GM23248 (cell line): Measurements from ENCODE around the gene CHRNG. TPM values are rescaled to one million over a fixed set of nuclear protein-coding genes. Genes with fewer than 3 reads are reported as not detected.
"Not testable (repeated sequence)": the region's sequence is repeated elsewhere in the genome, so short reads cannot be mapped to it uniquely, and the experiment has no call there.

ENCODE experiments used
- DNase-seq: peaks from one replicate; pipeline ENCODE4 v3.0.0-alpha.2; 2015
- H2AFZ ChIP-seq: fragments of 200-600 bp; sonication (generic); 2 replicates; pipeline ENCODE4 v1.6.1; 2016; ENCODE audit warnings: antibody characterized with exemption
- H3F3A ChIP-seq: fragments of 200-600 bp; sonication (generic); 2 replicates; pipeline ENCODE4 v1.6.1; 2016; ENCODE audit warnings: mild to moderate bottlenecking, antibody characterized with exemption, mixed run types; ENCODE audit not compliant: insufficient read depth
- H3K27ac ChIP-seq: fragments of 200-600 bp; sonication (generic); 2 replicates; pipeline ENCODE4 v1.5.1; 2016; ENCODE audit warnings: mild to moderate bottlenecking
- H3K27me3 ChIP-seq: fragments of 200-600 bp; sonication (generic); replicated peaks from 2 replicates; pipeline ENCODE4 v1.6.1; 2016; ENCODE audit warnings: mild to moderate bottlenecking; ENCODE audit not compliant: insufficient read depth
- H3K36me3 ChIP-seq: fragments of 200-600 bp; sonication (generic); 2 replicates; pipeline ENCODE4 v1.6.1; 2016; ENCODE audit warnings: low read depth, mild to moderate bottlenecking
- H3K4me1 ChIP-seq: fragments of 200-600 bp; sonication (generic); 2 replicates; pipeline ENCODE4 v1.6.1; 2016; ENCODE audit warnings: mild to moderate bottlenecking; ENCODE audit not compliant: insufficient read depth
- H3K4me2 ChIP-seq: fragments of 200-600 bp; sonication (generic); one replicate; pipeline ENCODE4 v1.6.1; 2016; ENCODE audit warnings: mild to moderate bottlenecking; ENCODE audit not compliant: unreplicated experiment
- H3K4me3 ChIP-seq: fragments of 200-600 bp; sonication (generic); 2 replicates; pipeline ENCODE4 v1.5.1; 2016; ENCODE audit warnings: mild to moderate bottlenecking
- H3K79me2 ChIP-seq: fragments of 200-600 bp; sonication (generic); 2 replicates; pipeline ENCODE4 v1.6.1; 2016; ENCODE audit warnings: mild to moderate bottlenecking; ENCODE audit not compliant: insufficient read depth
- H3K9ac ChIP-seq: fragments of 200-600 bp; sonication (generic); 2 replicates; pipeline ENCODE4 v1.6.1; 2016; ENCODE audit warnings: mild to moderate bottlenecking
- H3K9me2 ChIP-seq: fragments of 200-600 bp; sonication (generic); 2 replicates; pipeline ENCODE4 v1.6.1; 2016; ENCODE audit warnings: mixed run types, mild to moderate bottlenecking, moderate library complexity; ENCODE audit not compliant: insufficient read depth
- H3K9me3 ChIP-seq: fragments of 200-600 bp; sonication (generic); one replicate; pipeline ENCODE4 v1.6.1; 2017; ENCODE audit warnings: low read depth
- H4K20me1 ChIP-seq: fragments of 200-600 bp; sonication (generic); 2 replicates; pipeline ENCODE4 v1.6.0; 2016; ENCODE audit not compliant: insufficient read depth
- EZH2 ChIP-seq: fragments of 200-600 bp; sonication (generic); IDR thresholded peaks from 2 replicates; pipeline ENCODE4 v1.6.1; 2018; ENCODE audit warnings: antibody characterized with exemption, mild to moderate bottlenecking; ENCODE audit not compliant: insufficient read depth, poor library complexity, severe bottlenecking
- EZH2phosphoT487 ChIP-seq: fragments of 200-600 bp; sonication (generic); IDR thresholded peaks from 2 replicates; pipeline ENCODE4 v1.6.1; 2018; ENCODE audit warnings: antibody characterized with exemption, moderate library complexity, mild to moderate bottlenecking, low read depth; ENCODE audit not compliant: insufficient read depth
- WGBS, 2 experiments: methylation state at CpG; one replicate each; pipeline ENCODE4 v1.1.6; 2015 to 2017; ENCODE audit warnings: low lambda C conversion rate in 2 of 2, low coverage in 1 of 2; ENCODE audit errors: missing lambda C conversion rate in 2 of 2; 5-methylcytosine and 5-hydroxymethylcytosine counted together
- in situ Hi-C: fragments of 300-500 bp; cut with MboI; formaldehyde crosslinking; loops from 2 replicates; pipeline ENCODE4 v1.15.0; 2020
- polyA plus RNA-seq: library from polyadenylated mRNA; unstranded; fragments of >200 nt; fragmentation: Nextera tagmentation; extraction: Ambion mirVana; gene quantifications from 2 replicates; pipeline ENCODE4 v1.2.1, GENCODE V29; 2016
- total RNA-seq: library from RNA; depleted of rRNA; stranded (reverse); fragments of >200 nt; shearing (Covaris generic); gene quantifications from 2 replicates; pipeline ENCODE4 v1.2.3, GENCODE V29; 2014

CHRNG gene
- total and polyA plus RNA-seq, 2 experiments from 2014 or later, result not detected

DNA sequence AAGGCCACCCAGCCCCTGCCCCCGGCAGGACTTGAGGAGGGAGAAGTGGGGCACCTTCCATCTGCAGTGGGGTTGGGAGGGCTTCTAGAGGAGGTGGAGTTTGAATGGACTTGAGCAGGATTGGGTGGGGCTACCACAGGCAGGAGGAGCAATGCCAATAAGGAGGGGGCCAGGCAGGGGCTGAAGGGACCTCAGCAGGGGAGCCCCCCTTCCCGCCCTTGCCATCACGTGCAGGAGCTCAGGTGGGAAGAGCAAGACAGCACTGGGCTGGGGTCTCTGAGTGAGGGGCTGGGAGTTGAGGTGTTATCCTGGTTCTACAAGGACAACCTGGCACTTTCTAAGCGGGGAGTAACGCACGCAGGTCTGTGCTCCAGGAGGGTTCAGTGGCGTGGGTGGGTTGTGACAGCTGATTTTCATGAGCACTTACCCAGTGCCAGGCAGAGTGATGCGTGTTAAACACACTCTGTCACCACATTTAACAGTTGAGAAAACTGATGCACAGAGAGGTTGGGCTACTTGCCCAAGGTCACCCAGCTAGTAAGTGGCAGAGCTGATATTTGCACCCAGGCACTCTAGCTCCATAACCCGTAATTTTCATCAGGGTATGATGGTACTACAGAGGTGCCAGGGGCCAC, 8.7 kb upstream of the CHRNG start:
- WGBS, 2 experiments, result 27 to 29% methylated on average over 9 of the region's 9 CpGs
- DNase-seq, result no peak
- H3K9ac ChIP-seq, result no peak overlapping the region
- H2AFZ ChIP-seq, result no peak overlapping the region
- no peaks in the 10 kb centered on the region for H3F3A ChIP-seq
- TF ChIP-seq EZH2phosphoT487 (no peak), EZH2 (no peak)
- in situ Hi-C loops, result loop anchor here (25.0 kb wide), 1 partner anchor 618 kb away; no protein-coding TSS in a partner anchor
- H3K27ac ChIP-seq, result no peak overlapping the region
- no peaks in the 10 kb centered on the region for H3K27me3 ChIP-seq
- H4K20me1 ChIP-seq, result no peaks in the 10 kb centered on the region
- no peak overlapping the region for H3K4me2 ChIP-seq
- H3K9me3 ChIP-seq, result no peaks in the 10 kb centered on the region
- H3K79me2 ChIP-seq, result no peaks in the 10 kb centered on the region
- no peaks in the 10 kb centered on the region for H3K9me2 ChIP-seq
- no peaks in the 10 kb centered on the region for H3K36me3 ChIP-seq
- H3K4me1 ChIP-seq, result no peaks in the 10 kb centered on the region
- H3K4me3 ChIP-seq, result no peak overlapping the region

GRCh38 chr2:232532419-232532818, 7.1 kb upstream of the CHRNG start:
- Histone ChIP-seq H2AFZ (no peak overlapping the region), H3K79me2 (no peaks in the 10 kb centered on the region), H3K27ac (no peak overlapping the region), H3K36me3 (no peaks in the 10 kb centered on the region), H3F3A (no peaks in the 10 kb centered on the region), H3K4me3 (no peak overlapping the region), H3K4me2 (no peak overlapping the region), H3K9me3 (no peaks in the 10 kb centered on the region), H3K9me2 (no peaks in the 10 kb centered on the region), H3K4me1 (no peaks in the 10 kb centered on the region), H3K9ac (no peak overlapping the region), H3K27me3 (no peaks in the 10 kb centered on the region), H4K20me1 (no peaks in the 10 kb centered on the region)
- in situ Hi-C loops, result loop anchor here (25.0 kb wide), 1 partner anchor 620 kb away; no protein-coding TSS in a partner anchor
- TF ChIP-seq EZH2 (no peak), EZH2phosphoT487 (no peak)
- 27 to 32% methylated on average over 7 to 9 of the region's 9 CpGs for WGBS, 2 experiments
- no peak for DNase-seq

GRCh38 chr2:232532821-232533220, 6.7 kb upstream of the CHRNG start:
- not testable (repeated sequence) for H3K9me2 ChIP-seq

GRCh38 chr2:232533944-232534710, 5.4 kb upstream of the CHRNG start:
- Histone ChIP-seq H3K27me3 (no peaks in the 10 kb centered on the region), H4K20me1 (no peaks in the 10 kb centered on the region), H3K9ac (no peak overlapping the region), H3K36me3 (no peaks in the 10 kb centered on the region), H3K79me2 (no peaks in the 10 kb centered on the region), H3K4me2 (no peak overlapping the region), H3K27ac (no peak overlapping the region), H3K4me1 (no peaks in the 10 kb centered on the region), H3K4me3 (no peak overlapping the region), H3F3A (no peaks in the 10 kb centered on the region), H3K9me3 (no peaks in the 10 kb centered on the region), H2AFZ (peak overlapping the region; percentile 30; the same call in 1 of the 2 replicates), H3K9me2 (no peaks in the 10 kb centered on the region)
- 12 to 13% methylated on average over 13 of the region's 13 CpGs for WGBS, 2 experiments
- peak; percentile 69 for DNase-seq
- no peak for TF ChIP-seq EZH2
- TF ChIP-seq EZH2phosphoT487, result no peak
- in situ Hi-C loops, result loop anchor here (25.0 kb wide), 1 partner anchor 622 kb away; no protein-coding TSS in a partner anchor

More at GRCh38 chr2:232532821-232533220, 6.7 kb upstream of the CHRNG start:
- not testable (repeated sequence) for H3F3A ChIP-seq, H3K4me3 ChIP-seq, H2AFZ ChIP-seq, H3K27me3 ChIP-seq, H3K9me3 ChIP-seq, H4K20me1 ChIP-seq, H3K27ac ChIP-seq, H3K79me2 ChIP-seq, DNase-seq, H3K9ac ChIP-seq, H3K36me3 ChIP-seq, H3K4me2 ChIP-seq, H3K4me1 ChIP-seq
- in situ Hi-C loops, result loop anchor here (25.0 kb wide), 1 partner anchor 621 kb away; no protein-coding TSS in a partner anchor
- WGBS, 2 experiments, result 57% methylated on average over 7 of the region's 7 CpGs
